Suprapubic skin (tissue), 4 donors: ENCODE measurements around the gene RASL10A. TPM values are rescaled to one million over a fixed set of nuclear protein-coding genes. Genes with fewer than 3 reads are reported as not detected.

Experiments
- DNase-seq, 2 donors: peaks; one replicate each; pipeline ENCODE4 v3.0.0-alpha.2; 2019; ENCODE audit warnings: low spot score in 2 of 2
- H3K27ac ChIP-seq: fragments of 200-600 bp; sonication (generic); one replicate; pipeline ENCODE4 v1.5.1; 2019
- H3K27me3 ChIP-seq: fragments of 200-600 bp; sonication (generic); one replicate; pipeline ENCODE4 v1.5.1; 2019
- H3K36me3 ChIP-seq: fragments of 200-600 bp; sonication (generic); one replicate; pipeline ENCODE4 v1.5.1; 2019
- H3K4me1 ChIP-seq: fragments of 200-600 bp; sonication (generic); one replicate; pipeline ENCODE4 v1.5.1; 2019
- H3K4me3 ChIP-seq: fragments of 200-600 bp; sonication (generic); one replicate; pipeline ENCODE4 v1.5.1; 2019; ENCODE audit warnings: mild to moderate bottlenecking
- H3K9me3 ChIP-seq: fragments of 200-600 bp; sonication (generic); one replicate; pipeline ENCODE4 v1.5.1; 2019
- CTCF ChIP-seq, 2 donors: fragments of 200-600 bp in 1 of 2; fragments of 450-650 bp in 1 of 2; sonication (generic) in 1 of 2; IDR thresholded peaks; one replicate each; pipeline ENCODE4 v1.5.1; 2016 to 2019; ENCODE audit warnings: antibody characterized with exemption in 2 of 2, mild to moderate bottlenecking in 1 of 2, moderate library complexity in 1 of 2
- EP300 ChIP-seq: sonication (generic); formaldehyde crosslinking; IDR thresholded peaks from one replicate; pipeline ENCODE4 v1.6.1; 2017; ENCODE audit warnings: antibody characterized with exemption
- POLR2A ChIP-seq, 2 donors: fragments of 450-650 bp; IDR thresholded peaks; one replicate each; pipeline ENCODE4 v1.6.1; 2017; ENCODE audit warnings: antibody characterized with exemption in 2 of 2, mild to moderate bottlenecking in 2 of 2, moderate library complexity in 2 of 2
- POLR2AphosphoS5 ChIP-seq, 3 donors: sonication (generic); formaldehyde crosslinking; IDR thresholded peaks; one replicate each; pipeline ENCODE4 v1.6.1; 2017; ENCODE audit warnings: antibody characterized with exemption in 3 of 3
- WGBS: methylation state at CpG from one replicate; pipeline ENCODE4 v1.1.5; 2018; 5-methylcytosine and 5-hydroxymethylcytosine counted together
- total RNA-seq, 4 donors: library from RNA; depleted of rRNA; stranded (reverse); fragments of >200 nt; gene quantifications; one replicate each; pipeline ENCODE4 v1.1.0, GENCODE V29; 2016

The RASL10A gene
- total RNA-seq, 4 donors from 2014 or later = 0.34 to 1.7 (median 0.95) TPM

- Histone ChIP-seq H3K4me1 (peaks cover 92% of the 10 kb centered on the region), H3K27ac (peak overlapping the region; percentile 91), H3K9me3 (no peaks in the 10 kb centered on the region), H3K4me3 (peak overlapping the region; percentile 37), H3K27me3 (peaks cover 27% of the 10 kb centered on the region), H3K36me3 (no peaks in the 10 kb centered on the region)
- TF ChIP-seq CTCF (IDR thresholded peaks at IDR 0.05) = no peak
- no peak for TF ChIP-seq EP300
- TF ChIP-seq POLR2A (IDR thresholded peaks at IDR 0.05) = no peak
- TF ChIP-seq POLR2AphosphoS5 (IDR thresholded peaks at IDR 0.05) = peak in 2 of 3 donors; percentile 69 to 86
- peak; percentile 98 to 99 for DNase-seq
- WGBS = 8% methylated on average over 17 of the region's 18 CpGs
These were observed 4.6 kb downstream of the RASL10A start for GRCh38 chr22:29310863-29311339.

DNA sequence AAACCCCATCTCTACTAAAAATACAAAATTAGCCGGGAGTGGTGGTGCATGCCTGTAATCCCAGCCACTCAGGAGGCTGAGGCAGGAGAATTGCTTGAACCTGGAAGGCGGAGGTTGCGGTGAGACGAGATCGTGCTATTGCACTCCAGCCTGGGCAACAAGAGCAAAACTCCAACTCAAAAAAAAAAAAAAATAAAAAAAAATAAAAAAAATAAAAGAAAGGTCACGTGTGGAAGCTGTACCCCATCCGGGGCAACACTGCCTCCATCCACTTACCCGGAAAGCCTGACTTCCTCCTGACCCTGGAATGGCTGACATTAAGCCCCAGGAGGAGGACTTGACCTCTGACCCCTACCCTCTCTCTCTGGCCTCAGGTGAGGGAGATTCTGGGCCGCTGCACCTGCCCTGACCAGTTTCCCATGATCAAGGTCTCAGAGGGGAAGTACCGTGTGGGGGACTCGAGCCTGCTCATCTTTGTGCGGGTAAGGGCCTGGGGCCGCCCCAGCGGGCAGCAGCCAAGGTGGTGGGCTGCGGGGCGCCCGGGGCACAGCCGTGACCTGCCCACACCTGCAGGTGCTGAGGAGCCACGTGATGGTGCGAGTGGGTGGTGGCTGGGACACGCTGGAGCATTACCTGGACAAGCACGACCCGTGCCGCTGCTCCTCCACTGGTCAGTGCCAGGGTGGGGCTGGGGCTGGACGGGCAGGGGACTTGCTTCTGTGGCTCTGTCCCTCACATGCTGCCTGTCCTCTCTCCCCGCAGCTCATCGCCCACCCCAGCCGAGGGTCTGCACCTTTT, 5.2 kb downstream of the RASL10A start:
- TF ChIP-seq POLR2AphosphoS5 (IDR thresholded peaks at IDR 0.05) = no peak
- no peak for TF ChIP-seq POLR2A (IDR thresholded peaks at IDR 0.05)
- TF ChIP-seq EP300 = no peak
- no peak for TF ChIP-seq CTCF (IDR thresholded peaks at IDR 0.05)
- WGBS = 42% methylated on average over 18 of the region's 28 CpGs
- H3K36me3 ChIP-seq = no peaks in the 10 kb centered on the region
- H3K4me1 ChIP-seq = peaks cover 88% of the 10 kb centered on the region
- H3K9me3 ChIP-seq = no peaks in the 10 kb centered on the region
- H3K4me3 ChIP-seq = peak overlapping the region; percentile 88
- peak overlapping the region; percentile 91 for H3K27ac ChIP-seq
- DNase-seq = no peak
- H3K27me3 ChIP-seq = peaks cover 21% of the 10 kb centered on the region

DNA sequence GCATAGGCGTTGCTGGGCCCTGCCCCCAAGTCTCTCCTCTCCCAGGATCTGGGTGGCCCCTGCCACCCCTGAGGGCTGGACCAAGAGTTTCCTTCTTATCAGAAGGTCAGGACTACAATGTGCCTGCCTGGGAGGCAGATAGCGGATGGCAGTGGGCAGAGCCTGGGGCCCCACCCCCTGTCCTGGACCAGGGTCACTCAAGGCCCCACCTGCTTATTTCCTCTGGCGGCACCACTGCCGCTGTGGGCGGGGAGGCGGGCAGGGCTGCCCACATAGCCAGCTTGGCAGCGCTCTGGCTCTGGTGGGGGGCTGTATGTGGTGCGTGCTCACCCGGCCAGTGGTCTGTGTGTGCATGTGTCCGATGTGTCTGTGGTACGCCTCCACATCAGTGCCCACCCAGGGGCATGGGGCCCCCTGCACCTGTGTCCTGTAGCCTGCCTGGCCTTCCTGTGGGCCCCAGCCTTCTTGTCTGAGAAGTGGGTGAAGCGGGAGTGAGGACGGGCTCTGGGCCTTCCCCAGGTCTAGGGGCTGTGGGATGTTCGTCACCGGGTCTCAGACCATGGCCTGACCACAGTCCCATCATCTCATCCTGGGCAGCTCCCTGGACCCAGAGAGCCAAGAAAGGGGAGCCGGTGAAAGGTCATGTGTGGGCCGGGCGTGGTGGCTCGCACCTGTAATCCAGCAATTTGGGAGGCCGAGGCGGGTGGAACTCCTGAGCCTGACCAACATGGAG, 6.0 kb downstream of the RASL10A start:
- Histone ChIP-seq H3K4me1 (peaks cover 80% of the 10 kb centered on the region), H3K9me3 (no peaks in the 10 kb centered on the region), H3K27me3 (peaks cover 13% of the 10 kb centered on the region), H3K4me3 (peak overlapping the region; percentile 88), H3K36me3 (no peaks in the 10 kb centered on the region), H3K27ac (peak overlapping the region; percentile 91)
- 73% methylated on average over 8 of the region's 21 CpGs for WGBS
- TF ChIP-seq POLR2AphosphoS5 (IDR thresholded peaks at IDR 0.05) = no peak
- TF ChIP-seq EP300 = no peak
- TF ChIP-seq POLR2A (IDR thresholded peaks at IDR 0.05) = no peak
- TF ChIP-seq CTCF (IDR thresholded peaks at IDR 0.05) = no peak
- DNase-seq = peak in 1 of 2 donors; percentile 69

DNA sequence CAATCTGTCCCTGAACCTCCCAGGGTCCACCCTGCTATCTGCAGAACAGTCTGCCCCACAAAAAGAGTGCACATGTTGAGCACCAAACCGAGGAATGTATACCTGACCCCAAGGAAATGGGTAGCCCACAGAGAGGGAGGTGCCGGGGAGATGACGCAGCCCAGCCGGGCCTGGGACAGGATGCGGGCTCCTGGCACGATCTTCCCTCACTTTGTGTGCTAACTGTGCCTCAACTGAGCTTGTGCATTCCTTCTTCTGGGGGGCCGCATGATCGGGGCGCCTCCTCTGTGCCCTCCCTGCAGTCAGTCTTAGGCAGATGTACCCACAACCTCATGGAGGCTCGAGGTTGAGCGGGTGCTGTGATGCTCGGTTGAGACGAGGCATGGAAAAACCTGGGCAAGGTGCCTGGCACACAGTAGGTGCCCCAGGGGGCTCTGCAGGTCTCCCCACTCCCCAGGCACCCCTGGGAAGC, 6.7 kb downstream of the RASL10A start:
- H3K27me3 ChIP-seq = peaks cover 6% of the 10 kb centered on the region

More for the DNA sequence above, 6.7 kb downstream of the RASL10A start:
- DNase-seq = no peak
- WGBS = 39% methylated on average over 8 of the region's 13 CpGs
- H3K27ac ChIP-seq = peak overlapping the region; percentile 91
- H3K4me3 ChIP-seq = peak overlapping the region; percentile 88
- no peaks in the 10 kb centered on the region for H3K9me3 ChIP-seq
- no peaks in the 10 kb centered on the region for H3K36me3 ChIP-seq
- TF ChIP-seq POLR2AphosphoS5 (IDR thresholded peaks at IDR 0.05) = no peak
- no peak for TF ChIP-seq EP300
- TF ChIP-seq CTCF (IDR thresholded peaks at IDR 0.05) = no peak
- no peak for TF ChIP-seq POLR2A (IDR thresholded peaks at IDR 0.05)
- peaks cover 74% of the 10 kb centered on the region for H3K4me1 ChIP-seq
